LHCN-M2 (cell line): ENCODE measurements around the gene CORO6. TPM values are rescaled to one million over a fixed set of nuclear protein-coding genes. Genes with fewer than 3 reads are reported as not detected.

ENCODE experiments used
- DNase-seq: peaks from one replicate; pipeline ENCODE4 v3.0.0-alpha.2; 2012; ENCODE audit warnings: low read depth
- total RNA-seq: library from RNA; depleted of rRNA; stranded (reverse); fragments of >200 nt; gene quantifications from 2 replicates; pipeline ENCODE4 v1.2.3, GENCODE V29; 2014; rRNA removed

Gene CORO6
- total RNA-seq, 1 experiment from 2014 or later: 41.6 TPM

GRCh38 chr17:29565643-29566472 is 56.9 kb downstream of the CORO6 start:
- DNase-seq: no peak

Other genes with a start within 250 kb of the CORO6 start
- 37.9 and 42.5 TPM in 2 replicates for gene TAOK1, start 232.5 kb downstream of the CORO6 start, total RNA-seq
- gene ABHD15, start 55.9 kb downstream of the CORO6 start, total RNA-seq: 8.4 and 8.5 TPM in 2 replicates
- gene TP53I13, start 54.2 kb downstream of the CORO6 start, total RNA-seq: 61.2 and 67.8 TPM in 2 replicates
- gene GIT1, start 33.3 kb downstream of the CORO6 start, total RNA-seq: 32.5 and 36.0 TPM in 2 replicates
- 7.8 and 16.2 TPM in 2 replicates for gene ANKRD13B, start 29.8 kb downstream of the CORO6 start, total RNA-seq